Suprapubic skin (tissue), 4 donors: ENCODE results near the gene ADAMTS9.

Experiments
- POLR2A ChIP-seq, 2 donors: fragments of 450-650 bp; IDR thresholded peaks; one replicate each; pipeline ENCODE4 v1.6.1; 2017; ENCODE audit warnings: antibody characterized with exemption in 2 of 2, mild to moderate bottlenecking in 2 of 2, moderate library complexity in 2 of 2
- POLR2AphosphoS5 ChIP-seq, 3 donors: sonication (generic); formaldehyde crosslinking; IDR thresholded peaks; one replicate each; pipeline ENCODE4 v1.6.1; 2017; ENCODE audit warnings: antibody characterized with exemption in 3 of 3
- TF ChIP-seq, protein P1 (sequence below), 2 donors: fragments of 200-600 bp in 1 of 2; fragments of 450-650 bp in 1 of 2; sonication (generic) in 1 of 2; IDR thresholded peaks; one replicate each; pipeline ENCODE4 v1.5.1; 2016 to 2019; ENCODE audit warnings: antibody characterized with exemption in 2 of 2, mild to moderate bottlenecking in 1 of 2, moderate library complexity in 1 of 2

DNA sequence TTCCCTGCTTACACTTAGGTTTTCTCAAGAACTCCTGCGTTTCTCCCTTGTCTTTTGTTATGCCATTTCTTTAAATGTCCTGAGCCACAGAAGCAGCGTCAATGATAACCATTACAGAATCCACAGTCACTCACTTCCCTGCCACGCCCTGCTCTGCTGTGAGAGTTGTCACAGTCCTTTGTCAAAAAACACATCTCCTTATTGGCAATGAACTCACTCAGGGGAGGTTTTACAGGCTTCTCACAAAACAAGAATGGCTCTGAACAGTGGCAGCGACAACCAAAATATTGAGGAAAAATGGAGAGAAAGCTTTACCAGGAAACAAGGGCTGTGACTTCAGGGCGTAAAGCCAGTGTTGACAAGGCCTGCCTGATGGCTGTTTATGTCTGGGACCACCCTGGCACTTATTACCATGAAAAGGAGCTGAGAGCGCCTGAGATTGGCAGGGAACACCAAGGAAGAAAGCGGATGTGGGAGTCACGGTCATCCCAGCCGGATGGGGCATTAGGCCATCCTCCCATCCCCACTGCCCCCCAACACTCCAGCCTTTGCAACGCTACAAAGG, 111.5 kb downstream of the ADAMTS9 start:
- TF ChIP-seq, protein P1, sequence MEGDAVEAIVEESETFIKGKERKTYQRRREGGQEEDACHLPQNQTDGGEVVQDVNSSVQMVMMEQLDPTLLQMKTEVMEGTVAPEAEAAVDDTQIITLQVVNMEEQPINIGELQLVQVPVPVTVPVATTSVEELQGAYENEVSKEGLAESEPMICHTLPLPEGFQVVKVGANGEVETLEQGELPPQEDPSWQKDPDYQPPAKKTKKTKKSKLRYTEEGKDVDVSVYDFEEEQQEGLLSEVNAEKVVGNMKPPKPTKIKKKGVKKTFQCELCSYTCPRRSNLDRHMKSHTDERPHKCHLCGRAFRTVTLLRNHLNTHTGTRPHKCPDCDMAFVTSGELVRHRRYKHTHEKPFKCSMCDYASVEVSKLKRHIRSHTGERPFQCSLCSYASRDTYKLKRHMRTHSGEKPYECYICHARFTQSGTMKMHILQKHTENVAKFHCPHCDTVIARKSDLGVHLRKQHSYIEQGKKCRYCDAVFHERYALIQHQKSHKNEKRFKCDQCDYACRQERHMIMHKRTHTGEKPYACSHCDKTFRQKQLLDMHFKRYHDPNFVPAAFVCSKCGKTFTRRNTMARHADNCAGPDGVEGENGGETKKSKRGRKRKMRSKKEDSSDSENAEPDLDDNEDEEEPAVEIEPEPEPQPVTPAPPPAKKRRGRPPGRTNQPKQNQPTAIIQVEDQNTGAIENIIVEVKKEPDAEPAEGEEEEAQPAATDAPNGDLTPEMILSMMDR (IDR thresholded peaks at IDR 0.05), result no peak
- TF ChIP-seq POLR2AphosphoS5 (IDR thresholded peaks at IDR 0.05) (no peak), POLR2A (IDR thresholded peaks at IDR 0.05) (no peak)
